ENCODE data around the gene FAM24A.

DNA sequence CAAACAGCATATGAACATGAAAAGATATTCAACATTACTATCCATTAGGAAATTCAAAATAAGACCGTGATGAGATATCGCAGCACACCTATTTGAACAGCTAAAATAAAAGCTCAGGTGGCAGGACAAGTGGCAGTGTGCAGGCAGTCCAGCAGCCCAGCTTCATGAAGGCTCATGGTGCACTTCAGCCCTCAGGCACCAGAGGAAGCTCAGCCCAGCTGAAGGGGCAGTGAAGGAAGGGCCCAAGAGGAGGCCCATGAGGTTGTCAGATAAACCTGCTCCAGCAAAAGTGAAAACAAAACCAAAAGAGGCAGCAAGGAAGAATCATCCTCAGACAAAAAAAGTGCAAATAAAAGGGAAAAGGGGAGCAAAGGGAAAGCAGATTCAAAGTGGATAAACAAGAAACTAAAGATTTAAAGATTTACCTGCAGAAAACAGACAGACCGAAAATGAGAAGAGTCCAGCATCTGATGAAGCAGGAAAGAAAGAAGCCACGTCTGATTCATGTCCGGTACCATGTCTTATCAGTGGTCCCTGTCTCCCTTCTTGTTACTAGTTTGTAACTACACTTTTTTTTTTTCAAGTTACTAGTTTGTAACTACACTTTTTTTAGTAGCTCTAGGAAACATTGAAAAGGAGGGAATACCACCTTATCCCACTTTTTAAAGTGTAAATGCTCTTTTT, 16.0 kb upstream of the FAM24A start:
- TF ChIP-seq, protein P1, sequence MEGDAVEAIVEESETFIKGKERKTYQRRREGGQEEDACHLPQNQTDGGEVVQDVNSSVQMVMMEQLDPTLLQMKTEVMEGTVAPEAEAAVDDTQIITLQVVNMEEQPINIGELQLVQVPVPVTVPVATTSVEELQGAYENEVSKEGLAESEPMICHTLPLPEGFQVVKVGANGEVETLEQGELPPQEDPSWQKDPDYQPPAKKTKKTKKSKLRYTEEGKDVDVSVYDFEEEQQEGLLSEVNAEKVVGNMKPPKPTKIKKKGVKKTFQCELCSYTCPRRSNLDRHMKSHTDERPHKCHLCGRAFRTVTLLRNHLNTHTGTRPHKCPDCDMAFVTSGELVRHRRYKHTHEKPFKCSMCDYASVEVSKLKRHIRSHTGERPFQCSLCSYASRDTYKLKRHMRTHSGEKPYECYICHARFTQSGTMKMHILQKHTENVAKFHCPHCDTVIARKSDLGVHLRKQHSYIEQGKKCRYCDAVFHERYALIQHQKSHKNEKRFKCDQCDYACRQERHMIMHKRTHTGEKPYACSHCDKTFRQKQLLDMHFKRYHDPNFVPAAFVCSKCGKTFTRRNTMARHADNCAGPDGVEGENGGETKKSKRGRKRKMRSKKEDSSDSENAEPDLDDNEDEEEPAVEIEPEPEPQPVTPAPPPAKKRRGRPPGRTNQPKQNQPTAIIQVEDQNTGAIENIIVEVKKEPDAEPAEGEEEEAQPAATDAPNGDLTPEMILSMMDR (IDR thresholded peaks at IDR 0.05), result no peak
- TF ChIP-seq POLR2A (IDR thresholded peaks at IDR 0.05), result no peak

Data from lower leg skin (tissue), 3 donors.